Posterior cingulate gyrus (tissue), 11 donors: Measurements from ENCODE around the gene CHST4.
"Not testable (repeated sequence)": the region's sequence is repeated elsewhere in the genome, so short reads cannot be mapped to it uniquely, and the experiment has no call there.

Source experiments
- DNase-seq, 10 donors: peaks; one replicate each; pipeline versions ENCODE4 v3.0.0 to v3.0.0-alpha.2; 2020 to 2021; ENCODE audit warnings: mixed read lengths in 3 of 10
- intact Hi-C: fragments of 100-400 bp; cut with DNase I; formaldehyde crosslinking; loops from one replicate; pipeline ENCODE4 v1.15.1; 2023

The CHST4 gene

DNA sequence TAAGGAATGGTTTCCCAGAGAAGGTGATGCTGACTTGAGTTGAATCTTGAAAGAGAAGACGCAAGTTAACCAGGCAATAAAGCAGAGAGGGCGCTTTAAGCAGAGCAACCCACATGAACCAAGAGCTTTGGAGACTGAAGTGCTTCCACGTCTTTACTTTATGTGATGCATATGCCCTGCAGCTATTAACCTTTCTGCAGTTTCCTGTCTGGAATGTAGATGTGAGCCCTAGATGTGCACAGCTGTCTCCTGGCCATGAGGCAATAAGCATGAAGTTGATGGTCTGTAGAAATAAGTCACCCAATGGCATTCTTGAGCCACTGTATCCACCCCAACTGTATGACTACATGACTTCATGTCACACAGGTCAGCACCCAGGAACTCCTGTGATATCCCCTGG, 5.7 kb upstream of the CHST4 start:
- intact Hi-C loops, result no loop called here
- DNase-seq, result no peak

GRCh38 chr16:71524566-71525553, 1.4 kb upstream of the CHST4 start:
- no peak for DNase-seq
- intact Hi-C loops, result no loop called here

GRCh38 chr16:71528257-71528656, 2.0 kb downstream of the CHST4 start:
- DNase-seq, result no peak
- intact Hi-C loops, result no loop called here

- intact Hi-C loops, result no loop called here
- no peak for DNase-seq
Measured at GRCh38 chr16:71528863-71529262, 2.6 kb downstream of the CHST4 start.

GRCh38 chr16:71532366-71532765, 6.1 kb downstream of the CHST4 start:
- DNase-seq, result no peak
- intact Hi-C loops, result no loop called here

- intact Hi-C loops, result no loop called here
- peak in 1 of 10 donors; percentile 80 for DNase-seq
Measured at GRCh38 chr16:71536752-71537499, 10.7 kb downstream of the CHST4 start.

- intact Hi-C loops, result no loop called here
Measured at GRCh38 chr16:71537643-71538042, 11.4 kb downstream of the CHST4 start.

GRCh38 chr16:71542377-71542776, 16.2 kb downstream of the CHST4 start:
- peak in 1 of 10 donors; percentile 34 for DNase-seq

More at GRCh38 chr16:71537643-71538042, 11.4 kb downstream of the CHST4 start:
- peak in 4 of 10 donors; percentile 11 to 40 (median 21) for DNase-seq

GRCh38 chr16:71547168-71547567, 20.9 kb downstream of the CHST4 start:
- intact Hi-C loops, result no loop called here
- DNase-seq, result no peak

More at GRCh38 chr16:71542377-71542776, 16.2 kb downstream of the CHST4 start:
- intact Hi-C loops, result no loop called here

- intact Hi-C loops, result no loop called here
- DNase-seq, result no peak
Measured at GRCh38 chr16:71552698-71553503, 26.7 kb downstream of the CHST4 start.

GRCh38 chr16:71555230-71555891, 29.1 kb downstream of the CHST4 start:
- no peak for DNase-seq
- intact Hi-C loops, result no loop called here

GRCh38 chr16:71557299-71557698, 31.1 kb downstream of the CHST4 start:
- DNase-seq, result no peak
- intact Hi-C loops, result no loop called here

GRCh38 chr16:71557954-71558582, 31.8 kb downstream of the CHST4 start:
- intact Hi-C loops, result no loop called here
- no peak for DNase-seq

GRCh38 chr16:71559855-71560254, 33.6 kb downstream of the CHST4 start:
- no peak for DNase-seq
- intact Hi-C loops, result loop anchor here (10.0 kb wide), 1 partner anchor 95 kb away; the partner anchor contains the start of gene ZNF23

- intact Hi-C loops, result loop anchor here (10.0 kb wide), 1 partner anchor 97 kb away; the partner anchor contains the start of gene ZNF23
- DNase-seq, result not testable (repeated sequence)
Measured at GRCh38 chr16:71561886-71562285, 35.7 kb downstream of the CHST4 start.

DNA sequence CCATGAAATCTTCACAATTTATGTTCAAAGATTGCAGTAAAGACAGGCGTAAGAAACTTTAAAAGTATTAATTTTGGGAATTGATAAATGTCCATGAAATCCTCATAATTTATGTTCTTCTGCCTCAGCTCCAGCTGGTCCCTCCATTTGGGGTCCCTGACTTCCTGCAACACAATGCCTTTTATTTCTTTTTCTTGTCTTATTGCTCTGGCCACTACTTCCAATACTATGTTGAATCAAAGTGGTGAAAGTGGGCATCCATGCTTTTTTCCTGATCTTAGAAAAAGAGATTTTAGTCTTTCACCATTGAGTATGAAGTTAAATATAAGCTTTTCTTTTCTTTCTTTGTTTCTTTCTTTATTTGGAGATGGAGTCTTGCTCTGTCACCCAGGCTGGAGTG, 36.3 kb downstream of the CHST4 start:
- no peak for DNase-seq
- intact Hi-C loops, result loop anchor here (10.0 kb wide), 1 partner anchor 98 kb away; the partner anchor contains the start of gene ZNF23

DNA sequence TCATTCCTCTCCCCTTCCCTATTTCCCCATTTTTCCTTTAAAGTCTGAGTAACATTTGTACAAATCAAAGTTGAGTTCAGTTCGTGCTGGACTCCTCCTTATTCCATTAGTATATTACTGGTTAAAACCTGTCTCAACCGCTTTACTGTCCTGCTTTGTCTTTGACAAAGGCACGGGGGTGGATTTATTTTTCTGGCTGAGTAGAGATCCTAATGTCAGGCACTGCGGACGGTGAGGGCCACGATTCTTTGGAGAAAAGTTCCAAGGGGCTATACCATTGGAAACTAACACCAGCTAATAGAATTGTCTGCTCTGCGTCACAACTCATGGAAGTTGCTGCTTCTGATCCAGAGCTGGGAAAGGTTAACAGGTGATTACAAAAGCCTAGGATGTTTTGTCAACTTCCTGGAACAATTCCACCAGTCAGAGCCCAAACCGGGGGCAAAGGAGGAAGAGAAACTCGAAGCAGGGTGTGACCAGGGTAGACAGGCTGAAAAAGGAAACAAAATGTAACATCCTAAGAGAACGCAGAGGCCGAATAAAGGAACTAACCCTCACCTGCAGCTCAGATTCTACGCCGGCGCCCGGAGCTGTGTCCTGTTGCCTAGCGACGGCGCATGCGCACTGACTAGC, 38.2 kb downstream of the CHST4 start:
- DNase-seq, result no peak
- intact Hi-C loops, result loop anchor here (10.0 kb wide), 1 partner anchor 100 kb away; the partner anchor contains the start of gene ZNF23
